ENCODE results near the gene GABBR1.
A peak's percentile ranks its signal among the peaks of the same experiment; 100 is the strongest.
"Not testable (repeated sequence)": the region's sequence is repeated elsewhere in the genome, so short reads cannot be mapped to it uniquely, and the experiment has no call there.

GABBR1 gene

DNA sequence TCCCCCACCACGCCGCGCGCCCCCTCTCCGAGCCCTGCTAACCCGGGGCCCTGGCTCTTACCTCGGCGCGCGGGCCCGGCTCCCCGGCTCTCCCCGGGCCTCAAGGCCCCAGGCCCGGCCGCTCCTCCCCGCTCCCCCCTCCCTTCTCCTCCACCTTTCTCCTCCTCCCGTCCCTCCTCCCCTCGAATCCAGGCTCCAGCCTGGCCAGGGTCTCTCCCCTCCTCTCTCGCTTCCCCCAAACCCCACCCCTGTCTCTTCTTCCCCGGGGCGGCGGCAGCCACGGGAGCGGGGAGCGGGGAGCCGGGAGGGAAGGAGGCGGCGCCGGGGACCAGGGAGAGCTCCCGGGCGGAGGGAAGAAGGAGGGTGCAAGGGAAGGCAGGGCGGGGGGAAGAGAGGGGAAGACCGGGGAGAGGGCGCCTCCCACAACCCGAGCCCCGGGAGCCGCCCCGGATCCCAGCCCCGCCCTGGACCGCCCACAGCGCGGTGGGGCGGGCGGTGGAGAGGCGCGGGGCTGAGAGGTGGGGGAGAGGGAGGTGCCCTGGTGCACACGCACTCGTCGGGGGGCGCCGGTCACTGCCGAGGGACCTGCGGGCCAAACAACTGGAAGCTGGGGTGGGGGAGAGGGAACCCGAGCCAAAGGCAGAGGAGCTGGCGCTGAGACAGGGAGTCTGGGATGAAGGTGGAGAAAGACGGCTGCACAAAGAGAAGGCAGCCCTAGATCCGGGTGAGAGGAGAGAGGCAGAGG is at the start of gene GABBR1:
GABBR1 (minus strand) TSS at position 395 of the 745 bp plus-strand sequence. CDS start 798 bp downstream, outside the sequence.
- peak; percentile 90 for DNase-seq

DNA sequence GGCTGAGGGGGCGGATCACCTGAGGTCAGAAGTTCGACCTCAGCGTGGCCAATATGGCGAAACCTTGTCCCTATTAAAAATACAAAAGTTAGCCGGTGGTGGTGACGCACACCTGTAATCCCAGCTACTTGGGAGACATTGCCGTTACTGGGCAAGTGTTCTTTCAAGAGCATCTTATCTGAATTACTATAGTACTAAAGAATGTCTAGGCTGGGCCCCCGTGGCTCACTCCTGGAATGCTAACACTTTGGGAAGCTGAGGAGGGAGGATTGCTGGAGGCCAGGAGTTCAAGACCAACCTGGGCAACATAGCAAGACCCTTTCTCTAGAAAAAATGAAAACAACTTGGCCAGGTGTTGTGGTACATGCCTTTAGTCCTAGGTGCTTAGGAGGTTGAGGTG is 48.8 kb upstream of the GABBR1 start:
- no peak for DNase-seq

DNA sequence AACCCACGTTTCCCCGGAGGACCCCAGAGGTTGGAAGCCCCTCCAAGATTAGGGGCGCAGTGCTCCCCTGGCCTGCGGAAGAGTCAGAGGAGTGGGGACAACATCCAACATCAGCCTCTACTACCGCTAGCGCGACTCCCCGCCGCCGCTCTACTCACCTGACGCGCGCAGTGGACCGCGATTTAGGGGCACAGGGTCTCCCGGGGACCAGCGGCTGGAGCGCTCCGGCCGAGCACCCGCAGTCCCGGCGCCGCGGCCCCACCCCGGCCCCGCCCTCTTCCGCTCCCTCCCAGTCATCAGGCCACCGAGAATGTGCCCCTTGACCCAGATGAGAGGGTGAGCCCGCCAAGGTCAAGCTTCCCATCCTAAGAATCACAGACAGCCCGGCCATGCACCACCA is 47.9 kb upstream of the GABBR1 start, which contains the start of gene ZFP57:
ZFP57 (minus strand) TSS at position 249 of the 400 bp plus-strand sequence. CDS start 4,149 bp downstream, outside the sequence.
- DNase-seq: no peak

DNA sequence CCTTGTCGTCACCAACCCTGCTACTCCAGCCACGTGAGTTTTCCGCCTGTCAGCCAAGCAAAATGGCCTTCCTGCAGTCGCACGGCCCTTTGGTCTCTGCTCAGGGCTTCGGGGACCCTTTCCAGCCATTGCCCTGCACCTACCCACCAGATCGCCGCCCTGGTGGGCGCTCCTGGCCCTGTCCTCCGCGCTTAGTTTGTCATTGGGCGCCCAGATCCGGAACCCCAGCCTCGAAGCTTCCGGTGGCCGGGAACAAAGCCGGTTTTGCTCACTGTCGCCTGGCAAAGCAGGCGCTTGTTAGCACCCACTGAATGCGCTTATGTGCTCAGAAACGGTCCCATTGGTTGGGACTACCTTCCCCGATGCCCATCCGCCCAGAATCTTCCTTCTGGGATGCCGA is 47.4 kb upstream of the GABBR1 start:
- DNase-seq: no peak

DNA sequence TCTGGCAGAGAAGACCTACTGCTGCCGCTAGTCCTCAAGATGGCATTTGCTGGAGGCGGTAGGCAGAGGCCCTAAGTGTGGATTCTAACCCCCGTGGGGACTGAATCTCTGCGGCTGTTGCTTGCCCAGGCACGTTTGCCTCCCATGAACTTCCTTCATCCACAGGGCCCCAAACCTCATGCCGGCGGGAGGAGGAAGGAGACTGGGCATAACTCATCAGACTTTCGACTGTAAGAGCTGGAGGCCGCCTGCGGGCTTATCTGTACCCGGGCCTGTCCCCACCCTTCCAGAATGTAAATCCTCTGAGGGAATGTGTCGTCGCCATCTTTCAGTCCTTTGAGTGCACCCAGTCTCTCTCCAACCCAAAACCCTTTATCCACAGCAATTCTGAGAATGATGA is 47.0 kb upstream of the GABBR1 start:
- no peak for DNase-seq

DNA sequence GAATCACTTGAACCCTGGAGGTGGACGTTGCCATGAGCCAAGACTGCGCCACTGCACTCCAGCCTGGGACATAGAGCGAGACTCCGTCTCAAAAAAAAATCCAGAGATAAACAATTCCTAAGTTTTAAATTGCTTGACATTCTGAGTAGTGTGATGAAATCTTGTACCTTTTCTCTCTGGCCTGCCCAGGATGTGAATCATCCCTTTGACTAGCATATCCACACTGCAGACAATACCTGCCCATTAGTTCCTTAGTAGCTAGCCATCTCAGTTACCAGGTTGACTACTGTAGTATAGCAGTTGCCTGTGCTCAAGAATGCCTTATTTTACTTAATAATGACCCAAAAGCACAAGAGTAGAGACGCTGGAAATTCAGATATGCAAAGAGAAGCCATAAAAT is 45.1 kb upstream of the GABBR1 start:
- no peak for DNase-seq

DNA sequence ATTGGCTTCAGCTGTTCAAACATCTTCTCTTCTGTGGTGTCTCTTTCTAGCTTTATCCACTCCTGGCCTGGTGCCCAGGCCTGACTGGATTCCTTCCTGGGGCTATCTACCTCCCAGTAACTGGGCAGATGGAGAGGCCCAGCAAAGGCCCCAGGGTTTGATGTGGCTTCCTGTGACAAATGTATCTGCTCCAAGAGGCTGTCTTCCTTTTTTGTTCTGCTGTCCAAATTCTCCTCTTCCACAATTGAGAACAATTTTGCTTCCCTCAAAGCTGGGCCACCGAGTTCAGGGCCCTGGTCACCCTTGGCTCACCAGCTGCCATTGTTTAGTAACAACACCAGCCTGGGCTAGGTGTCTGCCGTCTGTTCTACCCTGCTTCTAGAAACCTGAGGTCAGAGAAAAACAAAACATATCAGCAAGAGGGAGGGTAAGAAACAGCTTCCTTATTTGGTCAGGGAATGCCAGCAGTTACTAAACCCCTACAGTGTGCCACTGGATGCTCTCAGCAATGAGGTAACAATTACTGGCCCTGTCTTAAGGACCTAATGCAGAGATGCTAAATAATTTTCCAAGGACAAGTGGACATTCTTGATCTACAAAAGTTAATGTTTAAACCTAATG is 44.1 kb upstream of the GABBR1 start:
- no peak for DNase-seq

DNA sequence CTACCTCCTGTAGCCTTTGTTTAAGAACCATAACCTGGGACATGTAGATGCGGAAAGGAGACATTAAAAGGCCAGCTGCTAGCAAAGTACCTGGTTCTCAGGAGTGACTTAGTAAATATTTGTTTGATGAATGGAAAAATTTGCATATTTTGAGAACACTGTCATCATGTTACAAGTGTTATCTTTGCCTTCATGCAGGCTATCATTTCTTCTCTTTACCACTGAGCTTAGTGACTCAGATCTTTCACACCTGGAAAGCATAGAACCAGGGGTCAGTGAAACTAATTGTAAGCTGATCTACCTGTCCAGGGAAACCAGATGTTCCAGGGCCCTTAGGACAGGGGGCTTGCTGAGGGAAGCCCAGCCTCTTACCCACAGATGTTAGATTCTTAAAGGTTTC is 42.6 kb upstream of the GABBR1 start:
- DNase-seq: no peak

DNA sequence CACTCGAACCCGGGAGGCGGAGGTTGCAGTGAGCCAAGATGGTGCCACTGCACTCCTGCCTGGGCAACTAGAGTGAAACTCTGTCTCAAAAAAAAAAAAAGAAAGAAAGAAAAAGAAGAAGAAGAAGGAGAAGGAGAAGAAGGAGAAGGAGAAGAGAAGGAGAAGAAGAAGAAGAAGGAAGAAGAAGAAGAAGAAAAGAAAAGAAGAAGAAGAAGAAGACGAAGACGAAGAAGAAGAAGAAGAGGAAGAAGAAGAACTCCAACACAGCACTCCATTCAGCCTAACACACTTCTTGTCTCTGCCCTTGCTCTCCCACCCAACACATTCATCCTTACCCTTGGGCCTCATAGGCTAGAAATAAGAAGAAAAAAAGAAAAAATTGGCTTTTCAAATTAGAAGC is 41.0 kb upstream of the GABBR1 start:
- no peak for DNase-seq

DNA sequence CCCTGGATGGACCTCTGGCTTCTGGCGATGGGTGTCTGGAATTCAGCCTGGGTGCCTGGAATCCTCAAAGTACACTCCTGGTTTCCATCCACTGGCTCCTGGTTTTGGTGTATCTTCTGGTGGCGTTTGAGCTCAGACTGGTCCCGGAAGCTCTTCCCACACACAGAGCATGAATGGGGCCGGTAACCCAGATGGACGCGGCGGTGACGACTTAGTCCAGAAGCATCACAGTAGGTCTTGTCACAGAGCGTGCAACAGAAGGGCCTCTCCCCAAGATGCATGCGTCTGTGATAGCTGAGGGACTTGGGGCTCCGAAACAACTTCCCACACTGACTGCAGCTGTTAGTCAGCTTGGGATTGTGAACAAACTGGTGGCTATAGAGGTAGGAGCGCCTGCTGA is 40.2 kb upstream of the GABBR1 start:
- no peak for DNase-seq

DNA sequence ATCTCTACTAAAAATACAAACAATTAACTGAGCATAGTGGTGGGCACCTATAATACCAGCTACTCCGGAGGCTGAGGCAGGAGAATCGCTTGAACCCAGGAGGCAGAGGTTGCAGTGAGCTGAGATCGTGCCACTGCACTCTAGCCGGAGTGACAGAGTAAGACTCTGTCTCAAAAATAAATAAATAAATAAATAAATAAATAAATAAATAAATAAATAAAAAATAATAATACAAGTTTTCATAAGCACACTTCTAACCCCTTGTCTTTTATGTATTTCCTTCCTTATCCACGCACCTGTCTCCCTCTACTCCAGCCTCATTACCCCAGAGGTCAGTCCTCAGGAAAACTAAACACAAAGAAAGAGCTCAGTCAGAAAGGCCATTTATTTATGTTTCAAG is 39.1 kb upstream of the GABBR1 start:
- DNase-seq: not testable (repeated sequence)

DNA sequence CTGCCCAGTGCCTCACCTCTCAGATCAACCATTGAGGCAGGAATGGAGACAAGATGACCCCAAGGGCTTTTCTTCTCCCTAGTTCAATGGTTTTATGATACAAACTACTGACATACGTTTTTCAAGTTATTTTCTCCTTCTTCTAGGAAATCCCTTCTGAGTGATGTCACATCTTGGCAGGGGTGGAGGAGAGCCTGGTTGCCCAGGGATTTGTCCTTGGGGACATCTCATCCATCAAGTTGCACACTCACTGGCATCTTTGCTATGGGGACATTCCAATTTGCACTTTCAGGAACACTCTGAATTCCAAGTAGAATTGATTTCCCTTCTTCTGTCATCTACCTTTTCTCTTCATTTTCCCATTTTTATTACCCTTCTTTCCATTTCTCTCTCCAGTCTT is 38.0 kb upstream of the GABBR1 start:
- DNase-seq: no peak

DNA sequence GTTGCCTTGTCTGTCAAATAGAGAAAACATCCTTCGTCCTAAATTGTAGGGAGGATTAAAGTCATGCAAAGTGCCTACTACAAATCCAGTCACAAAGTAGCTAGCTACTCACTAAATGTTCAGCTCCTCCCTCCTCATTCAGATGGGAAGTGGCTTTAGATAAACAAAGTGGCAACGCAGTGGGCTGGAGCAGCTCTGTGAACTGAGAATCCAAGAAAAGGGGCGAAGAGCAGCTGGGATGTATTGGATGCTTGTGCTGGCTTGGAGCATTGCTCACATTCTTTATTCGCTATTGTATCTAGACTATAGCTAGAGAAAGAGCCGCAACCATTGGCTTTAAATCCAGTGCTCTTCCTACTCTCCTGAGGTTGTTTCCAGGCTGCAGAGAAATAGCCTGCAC is 34.2 kb upstream of the GABBR1 start:
- no peak for DNase-seq

DNA sequence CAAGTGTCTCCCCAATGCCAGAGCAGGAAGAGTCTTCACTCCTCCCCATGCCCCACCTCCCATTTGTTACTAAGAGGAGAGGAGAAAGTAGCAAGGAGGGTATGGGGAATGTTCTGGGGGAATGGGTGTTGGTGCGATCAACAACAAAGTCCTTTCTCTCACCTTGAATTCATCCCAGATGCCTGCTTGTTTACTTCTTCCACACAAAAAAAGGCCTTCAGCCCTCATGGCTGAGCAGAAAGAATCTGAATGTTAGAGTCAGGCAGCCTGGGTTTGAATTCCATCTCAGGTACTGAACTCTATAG is 33.8 kb upstream of the GABBR1 start:
- no peak for DNase-seq

DNA sequence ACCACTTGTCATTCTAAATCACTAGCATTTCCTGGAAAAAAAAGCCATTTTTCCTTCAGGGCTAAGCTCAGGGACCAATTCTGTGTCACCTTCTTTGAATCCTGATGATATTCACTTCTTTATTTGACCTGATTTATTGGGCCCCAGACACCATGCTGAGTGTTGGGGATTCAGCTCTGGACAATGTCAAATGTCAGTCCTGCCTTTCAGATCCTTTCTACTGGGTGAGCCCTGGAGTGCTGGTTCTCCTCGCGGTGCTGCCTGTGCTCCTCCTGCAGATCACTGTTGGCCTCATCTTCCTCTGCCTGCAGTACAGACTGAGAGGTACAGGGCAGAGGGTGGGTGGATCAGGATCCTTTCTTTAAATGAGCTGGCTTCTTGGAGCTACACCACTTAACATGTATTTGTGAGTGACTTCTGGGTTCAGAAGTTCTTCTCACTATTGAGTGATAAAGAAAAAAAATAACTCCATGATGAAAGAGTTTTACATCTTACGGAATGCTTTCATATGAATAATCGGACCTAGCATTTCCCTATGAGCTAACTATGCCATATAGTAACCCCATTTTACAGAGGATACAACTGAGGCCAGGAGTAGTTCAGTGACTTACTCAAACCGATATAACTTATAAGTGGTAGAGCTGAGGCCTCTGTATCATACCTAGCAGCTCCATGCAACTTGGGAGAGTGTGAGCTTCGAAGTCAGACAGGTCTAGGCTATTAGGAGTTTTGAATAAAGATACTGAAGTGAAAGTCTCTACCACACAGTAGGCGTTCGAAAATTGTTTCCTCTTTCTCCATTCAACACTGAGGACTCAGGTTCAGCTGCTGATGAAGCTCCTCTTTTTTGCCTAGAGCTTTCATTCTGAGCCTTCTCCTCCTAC is 33.2 kb upstream of the GABBR1 start:
- no peak for DNase-seq

DNA sequence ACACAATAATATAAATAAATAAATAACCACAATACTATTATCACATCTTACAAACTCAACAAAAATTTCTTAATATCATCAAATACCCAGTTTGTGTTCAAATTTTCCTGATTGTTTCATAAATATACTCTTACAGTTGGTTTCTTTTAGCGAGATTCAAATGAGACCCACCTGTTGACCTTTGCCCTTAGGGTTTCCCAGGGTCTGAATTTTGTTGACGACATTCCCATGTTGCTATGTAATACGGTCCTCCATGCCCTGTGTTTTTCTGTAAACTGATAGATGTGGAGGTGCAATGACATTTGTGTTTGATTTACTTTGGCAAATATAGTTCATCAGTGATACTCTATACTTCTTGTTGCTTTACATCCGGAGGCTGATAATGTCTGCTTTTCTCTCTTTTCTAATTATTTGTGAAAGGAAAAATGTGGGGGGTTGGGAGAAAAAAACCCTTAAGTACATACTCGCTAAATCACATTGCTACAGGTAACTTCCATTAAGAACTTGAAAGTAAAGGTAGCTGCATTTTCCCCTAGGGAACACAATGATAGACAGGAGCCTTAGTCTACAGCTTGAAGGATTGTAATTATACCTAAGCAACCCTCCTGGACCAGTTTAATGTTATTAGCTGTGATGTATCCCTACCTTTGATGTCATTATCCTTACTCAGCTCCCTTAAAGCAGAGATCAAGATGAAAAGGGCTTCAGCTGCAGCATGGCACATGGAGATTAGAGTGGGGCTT is 30.5 kb upstream of the GABBR1 start:
- no peak for DNase-seq

DNA sequence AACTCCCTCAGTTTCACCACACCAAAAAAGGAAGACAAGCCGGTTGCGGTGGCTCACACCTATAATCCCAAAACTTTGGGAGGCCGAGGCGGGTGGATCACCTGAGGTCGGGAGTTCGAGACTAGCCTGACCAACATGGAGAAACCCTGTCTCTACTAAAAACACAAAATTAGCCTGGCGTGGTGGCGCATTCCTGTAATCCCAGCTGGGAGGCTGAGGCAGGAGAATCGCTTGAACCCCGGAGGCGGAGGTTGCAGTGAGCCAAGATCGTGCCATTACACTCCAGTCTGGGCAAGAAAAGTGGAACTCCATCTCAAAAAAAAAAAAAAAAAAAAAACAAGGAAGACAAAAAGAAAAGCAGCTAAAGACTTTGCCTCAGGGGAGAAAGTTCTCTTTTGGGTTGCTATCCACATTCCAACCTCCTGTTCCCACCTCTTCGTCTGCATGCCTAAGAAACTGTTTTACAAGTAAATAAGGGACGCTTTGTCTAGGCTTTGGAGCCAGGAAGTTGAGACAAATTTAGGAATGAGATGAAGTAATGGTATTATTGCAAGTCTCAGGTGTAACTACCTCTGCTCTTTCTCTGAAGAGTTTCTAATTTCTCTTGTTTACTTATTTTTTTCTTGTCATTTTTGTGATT is 28.6 kb upstream of the GABBR1 start:
- DNase-seq: not testable (repeated sequence)

DNA sequence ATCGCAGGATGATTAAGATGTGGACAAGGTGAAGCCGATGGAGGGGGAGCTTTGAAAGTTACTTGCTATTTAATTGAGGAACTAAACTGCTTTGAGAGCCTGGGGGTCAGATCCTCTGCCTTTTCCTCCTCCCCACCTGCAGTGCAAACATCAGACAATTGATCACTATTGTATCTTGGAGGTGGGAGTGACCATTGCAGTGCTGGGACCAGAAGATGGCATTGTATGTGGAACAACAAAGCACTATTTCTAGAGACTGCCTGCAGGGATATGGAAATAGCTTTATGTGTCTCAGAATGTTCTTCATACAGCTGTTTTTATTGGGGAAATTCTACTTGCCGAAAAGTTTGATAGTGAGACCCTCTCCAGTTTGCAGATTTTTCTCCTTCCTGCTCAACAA is 28.1 kb upstream of the GABBR1 start:
- DNase-seq: no peak

DNA sequence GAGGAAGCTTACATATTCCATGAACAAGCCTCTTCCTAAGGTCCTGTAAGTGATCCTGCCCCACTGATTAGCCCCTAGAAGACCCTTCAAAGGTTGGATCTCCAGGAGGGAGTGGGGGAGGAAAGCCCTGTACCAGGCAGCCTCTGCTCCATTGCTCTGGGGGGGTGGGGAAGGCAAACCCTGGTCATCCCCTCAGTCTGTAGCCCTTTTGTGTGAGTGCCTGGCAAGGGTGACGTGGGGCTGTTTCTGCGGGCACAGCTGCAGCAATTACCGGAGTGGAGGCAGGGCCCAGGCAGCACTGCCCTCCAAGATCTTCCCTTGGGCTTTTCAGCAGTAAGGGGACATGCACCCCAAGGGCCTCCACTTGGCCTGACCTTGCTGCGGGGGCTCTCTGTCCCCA is 23.8 kb upstream of the GABBR1 start, which contains the start of gene MOG:
MOG (plus strand) TSS at position 295 of the 400 bp plus-strand sequence. CDS start 118 bp downstream, outside the sequence.
- no peak for DNase-seq

DNA sequence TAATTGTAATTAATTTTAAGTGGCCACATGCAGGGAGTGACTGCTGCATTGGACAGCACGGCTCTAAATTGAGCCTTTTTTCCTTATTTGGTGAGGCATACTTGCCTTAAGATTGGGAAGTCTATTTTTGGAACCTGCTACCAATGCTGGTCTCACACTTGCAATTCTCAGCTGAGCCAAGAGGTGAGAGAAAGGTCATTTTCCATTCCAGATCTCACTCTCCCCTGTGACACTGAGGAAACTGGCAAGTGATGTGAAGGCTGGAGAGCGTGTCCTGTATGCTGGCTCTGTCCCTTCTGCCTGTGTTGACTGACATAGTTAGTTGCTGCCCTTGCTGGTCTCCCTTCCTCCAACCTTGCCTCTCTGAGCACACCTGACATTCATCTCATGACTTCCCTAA is 23.2 kb upstream of the GABBR1 start:
- no peak for DNase-seq

DNA sequence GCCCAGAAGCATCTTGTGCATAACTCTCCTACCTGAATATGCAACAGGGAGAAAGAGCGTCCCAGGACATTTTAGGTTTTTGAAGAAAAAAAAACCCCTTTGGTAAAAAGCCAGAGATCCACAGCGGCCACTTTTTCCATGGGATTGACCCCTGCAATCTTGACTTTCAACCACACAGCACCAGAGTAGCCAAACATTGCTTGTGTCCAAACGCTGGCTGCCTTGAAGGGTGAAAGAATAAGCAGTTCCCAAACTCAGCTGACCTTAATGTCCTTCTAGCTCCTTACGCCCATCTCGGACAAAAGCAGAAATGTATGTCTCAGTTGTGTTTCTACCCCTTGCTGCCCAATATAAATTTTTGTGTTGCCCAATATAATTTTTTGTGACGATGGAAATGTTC is 22.7 kb upstream of the GABBR1 start:
- no peak for DNase-seq

DNA sequence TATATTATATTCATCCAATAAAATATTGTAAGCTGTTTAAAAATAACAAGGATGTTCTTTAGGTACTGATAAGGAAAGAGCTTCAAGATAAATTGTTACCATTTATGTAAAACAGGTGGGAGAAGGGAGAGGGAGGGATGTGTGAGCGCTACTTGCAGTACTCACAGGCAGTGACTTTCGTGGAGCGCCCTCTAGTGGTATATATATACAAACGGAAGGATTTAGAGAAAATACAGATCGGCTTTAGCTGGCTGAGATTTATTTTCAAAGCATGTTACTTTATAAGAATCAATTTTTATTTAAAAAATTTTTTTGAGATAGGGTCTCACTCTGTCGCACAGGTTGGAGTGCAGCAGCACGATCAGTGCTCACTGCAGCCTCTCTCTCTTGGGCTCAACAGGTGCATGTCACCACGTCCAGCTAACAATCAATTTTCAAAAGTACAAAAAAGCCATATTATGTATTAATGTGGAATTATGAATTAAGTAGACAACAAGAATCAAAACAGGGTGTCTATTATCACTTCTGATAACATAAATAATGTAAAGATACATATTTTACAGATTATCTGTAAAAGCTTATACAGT is 20.6 kb upstream of the GABBR1 start:
- peak; percentile 70 for DNase-seq
